ENCODE results near the gene RPS25. TPM values are rescaled to one million over a fixed set of nuclear protein-coding genes. Genes with fewer than 3 reads are reported as not detected.

The RPS25 gene
- total and polyA plus RNA-seq, 9 of the 15 experiments (the other 6 are each of a cell fraction or from before 2014, with no cell fraction given): 1,553 to 5,486 (median 2,471) TPM

DNA sequence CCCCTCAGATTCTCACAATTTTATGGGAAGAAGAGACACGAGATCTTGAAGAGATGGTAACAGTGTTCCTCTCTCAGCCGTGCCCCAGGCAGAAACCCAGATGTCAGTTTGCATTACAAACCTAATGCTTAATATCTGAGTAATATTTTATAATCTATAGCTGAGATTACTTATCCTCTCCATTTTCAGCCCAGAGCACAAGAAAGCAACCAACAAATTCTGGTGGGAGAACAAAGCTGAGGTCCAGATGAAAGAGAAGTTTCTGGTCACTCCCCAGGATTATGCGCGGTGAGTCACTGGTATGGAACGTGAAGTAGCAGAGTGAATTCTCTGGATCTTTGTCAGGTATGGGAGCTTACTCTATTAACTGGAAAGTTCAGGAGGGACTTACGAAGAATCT is 19.3 kb downstream of the RPS25 start (continued):
- TF ChIP-seq ARID1B (IDR thresholded peaks at IDR 0.05) (0 out of 2 replicates have a peak, but pooled peaks have one; percentile 30), MAFF (IDR thresholded peaks at IDR 0.05; ENCODE audit: low read length) (no peak), CREM (IDR thresholded peaks at IDR 0.05; ENCODE audit: low read depth) (no peak), HDGF (IDR thresholded peaks at IDR 0.05) (no peak), NFE2 (IDR thresholded peaks at IDR 0.05; ENCODE audit: low read depth) (no peak), BCOR (IDR thresholded peaks at IDR 0.05) (no peak), NCOA4 (IDR thresholded peaks at IDR 0.05; ENCODE audit: partially characterized antibody) (no peak), RFX7 (CRISPR knock-in tag; IDR thresholded peaks at IDR 0.05) (no peak), GATAD2A (IDR thresholded peaks at IDR 0.05) (no peak), ZNF217 (CRISPR knock-in tag; IDR thresholded peaks at IDR 0.05) (no peak), JUND (IDR thresholded peaks at IDR 0.05; ENCODE audit: borderline replicate concordance, low read depth, low read length) (peak; percentile 91), JUND (tag; IDR thresholded peaks at IDR 0.05; ENCODE audit: borderline replicate concordance, low read depth, low read length) (peak; percentile 91; the same call in 2 of the 3 replicates), ZNF431 (CRISPR knock-in tag; IDR thresholded peaks at IDR 0.05) (0 out of 2 replicates have a peak, but pooled peaks have one; percentile 0), SRSF9 (IDR thresholded peaks at IDR 0.05; ENCODE audit: borderline replicate concordance, low read depth, low read length) (no peak), TEAD1 (CRISPR knock-in tag; IDR thresholded peaks at IDR 0.05) (peak; percentile 27 to 48; a peak in 1 of 4 replicates), CBX5 (IDR thresholded peaks at IDR 0.05; ENCODE audit: borderline replicate concordance, low read depth) (no peak), TEAD4 (IDR thresholded peaks at IDR 0.05; ENCODE audit: low read length) (peak; percentile 64), TEAD4 (CRISPR knock-in tag; IDR thresholded peaks at IDR 0.05; ENCODE audit: borderline replicate concordance) (no peak), TGIF2 (CRISPR knock-in tag; IDR thresholded peaks at IDR 0.05) (no peak), POLR2AphosphoS5 (IDR thresholded peaks at IDR 0.05; ENCODE audit: control insufficient read depth, insufficient read depth, low read depth, low read length) (no peak), ZNF77 (CRISPR knock-in tag; IDR thresholded peaks at IDR 0.05) (no peak), HMGN3 (IDR thresholded peaks at IDR 0.05; ENCODE audit: borderline replicate concordance, extremely low read depth, insufficient read length, low read depth, low read length) (no peak), KDM5B (IDR thresholded peaks at IDR 0.05; ENCODE audit: insufficient replicate concordance, low read depth, low read length) (no peak), SMARCE1 (IDR thresholded peaks at IDR 0.05) (peak; percentile 62; the same call in 1 of the 2 replicates), MXI1 (IDR thresholded peaks at IDR 0.05; ENCODE audit: low read depth, low read length) (0 out of 2 replicates have a peak, but pooled peaks have one; percentile 11)
- TF ChIP-seq, protein P1, sequence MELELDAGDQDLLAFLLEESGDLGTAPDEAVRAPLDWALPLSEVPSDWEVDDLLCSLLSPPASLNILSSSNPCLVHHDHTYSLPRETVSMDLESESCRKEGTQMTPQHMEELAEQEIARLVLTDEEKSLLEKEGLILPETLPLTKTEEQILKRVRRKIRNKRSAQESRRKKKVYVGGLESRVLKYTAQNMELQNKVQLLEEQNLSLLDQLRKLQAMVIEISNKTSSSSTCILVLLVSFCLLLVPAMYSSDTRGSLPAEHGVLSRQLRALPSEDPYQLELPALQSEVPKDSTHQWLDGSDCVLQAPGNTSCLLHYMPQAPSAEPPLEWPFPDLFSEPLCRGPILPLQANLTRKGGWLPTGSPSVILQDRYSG (tag; conservative IDR thresholded peaks at IDR 0.05; ENCODE audit: low read depth): no peak
- TF ChIP-seq, protein P2, sequence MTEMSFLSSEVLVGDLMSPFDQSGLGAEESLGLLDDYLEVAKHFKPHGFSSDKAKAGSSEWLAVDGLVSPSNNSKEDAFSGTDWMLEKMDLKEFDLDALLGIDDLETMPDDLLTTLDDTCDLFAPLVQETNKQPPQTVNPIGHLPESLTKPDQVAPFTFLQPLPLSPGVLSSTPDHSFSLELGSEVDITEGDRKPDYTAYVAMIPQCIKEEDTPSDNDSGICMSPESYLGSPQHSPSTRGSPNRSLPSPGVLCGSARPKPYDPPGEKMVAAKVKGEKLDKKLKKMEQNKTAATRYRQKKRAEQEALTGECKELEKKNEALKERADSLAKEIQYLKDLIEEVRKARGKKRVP (CRISPR knock-in tag; IDR thresholded peaks at IDR 0.05): no peak
- TF ChIP-seq, protein P3, sequence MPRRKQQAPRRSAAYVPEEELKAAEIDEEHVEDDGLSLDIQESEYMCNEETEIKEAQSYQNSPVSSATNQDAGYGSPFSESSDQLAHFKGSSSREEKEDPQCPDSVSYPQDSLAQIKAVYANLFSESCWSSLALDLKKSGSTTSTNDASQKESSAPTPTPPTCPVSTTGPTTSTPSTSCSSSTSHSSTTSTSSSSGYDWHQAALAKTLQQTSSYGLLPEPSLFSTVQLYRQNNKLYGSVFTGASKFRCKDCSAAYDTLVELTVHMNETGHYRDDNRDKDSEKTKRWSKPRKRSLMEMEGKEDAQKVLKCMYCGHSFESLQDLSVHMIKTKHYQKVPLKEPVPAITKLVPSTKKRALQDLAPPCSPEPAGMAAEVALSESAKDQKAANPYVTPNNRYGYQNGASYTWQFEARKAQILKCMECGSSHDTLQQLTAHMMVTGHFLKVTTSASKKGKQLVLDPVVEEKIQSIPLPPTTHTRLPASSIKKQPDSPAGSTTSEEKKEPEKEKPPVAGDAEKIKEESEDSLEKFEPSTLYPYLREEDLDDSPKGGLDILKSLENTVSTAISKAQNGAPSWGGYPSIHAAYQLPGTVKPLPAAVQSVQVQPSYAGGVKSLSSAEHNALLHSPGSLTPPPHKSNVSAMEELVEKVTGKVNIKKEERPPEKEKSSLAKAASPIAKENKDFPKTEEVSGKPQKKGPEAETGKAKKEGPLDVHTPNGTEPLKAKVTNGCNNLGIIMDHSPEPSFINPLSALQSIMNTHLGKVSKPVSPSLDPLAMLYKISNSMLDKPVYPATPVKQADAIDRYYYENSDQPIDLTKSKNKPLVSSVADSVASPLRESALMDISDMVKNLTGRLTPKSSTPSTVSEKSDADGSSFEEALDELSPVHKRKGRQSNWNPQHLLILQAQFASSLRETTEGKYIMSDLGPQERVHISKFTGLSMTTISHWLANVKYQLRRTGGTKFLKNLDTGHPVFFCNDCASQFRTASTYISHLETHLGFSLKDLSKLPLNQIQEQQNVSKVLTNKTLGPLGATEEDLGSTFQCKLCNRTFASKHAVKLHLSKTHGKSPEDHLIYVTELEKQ (CRISPR knock-in tag; IDR thresholded peaks at IDR 0.05): no peak

Data from K562 (cell line).